DND-41 (cell line): ENCODE measurements around the gene DCLK3.

ENCODE experiments used
- ATAC-seq: fragments of 200-7000 bp; cut with Tn5 transposase; 3 replicates; pipeline ENCODE4 v1.9.1; 2021; ENCODE audit warnings: low read depth; ENCODE audit not compliant: insufficient read depth
- DNase-seq: peaks from one replicate; pipeline ENCODE4 v3.0.0-alpha.2; 2020
- H2AFZ ChIP-seq: 2 replicates; pipeline ENCODE4 v1.6.0; 2012; ENCODE audit warnings: low read depth, low read length
- H3K27ac ChIP-seq: 2 replicates; pipeline ENCODE4 v1.5.1; 2012; ENCODE audit warnings: low read length, inconsistent platforms
- H3K27me3 ChIP-seq: fragments of 200-600 bp; sonication (generic); 2 replicates; pipeline ENCODE4 v1.6.0; 2012; ENCODE audit warnings: low read length, mild to moderate bottlenecking, inconsistent platforms; ENCODE audit not compliant: insufficient read depth, poor library complexity
- H3K36me3 ChIP-seq: 2 replicates; pipeline ENCODE4 v1.5.1; 2012; ENCODE audit warnings: low read length, inconsistent platforms; ENCODE audit not compliant: insufficient read depth
- H3K4me1 ChIP-seq: 2 replicates; pipeline ENCODE4 v1.5.1; 2012; ENCODE audit warnings: mild to moderate bottlenecking, low read length; ENCODE audit not compliant: insufficient read depth
- H3K4me2 ChIP-seq: 2 replicates; pipeline ENCODE4 v1.6.0; 2012; ENCODE audit warnings: mild to moderate bottlenecking, moderate library complexity, low read length, inconsistent platforms; ENCODE audit not compliant: insufficient read depth
- H3K4me3 ChIP-seq, 2 experiments: fragments of 200-600 bp in 1 of 2; shearing (Covaris generic) in 1 of 2; 2 replicates each; pipeline ENCODE4 v1.5.1; 2012 to 2016; ENCODE audit warnings: inconsistent platforms in 2 of 2, low read length in 2 of 2, mild to moderate bottlenecking in 2 of 2, low read depth in 1 of 2, moderate library complexity in 1 of 2
- H3K79me2 ChIP-seq: 2 replicates; pipeline ENCODE4 v1.6.0; 2012; ENCODE audit warnings: low read length, inconsistent platforms; ENCODE audit not compliant: insufficient read depth
- H3K9ac ChIP-seq: 2 replicates; pipeline ENCODE4 v1.6.0; 2012; ENCODE audit warnings: low read depth, mild to moderate bottlenecking, inconsistent platforms, low read length, moderate library complexity
- H3K9me3 ChIP-seq: 2 replicates; pipeline ENCODE4 v1.5.1; 2012; ENCODE audit warnings: low read length, moderate library complexity, mild to moderate bottlenecking, inconsistent platforms; ENCODE audit not compliant: insufficient read depth, severe bottlenecking
- H4K20me1 ChIP-seq: 2 replicates; pipeline ENCODE4 v1.6.0; 2012; ENCODE audit warnings: low read length; ENCODE audit not compliant: insufficient read depth
- CTCF ChIP-seq: IDR thresholded peaks from 2 replicates; pipeline ENCODE4 v1.5.1; 2012; ENCODE audit warnings: borderline replicate concordance, low read length, moderate library complexity, mild to moderate bottlenecking; ENCODE audit not compliant: poor library complexity, severe bottlenecking; ENCODE audit errors: extremely low read depth
- EZH2 ChIP-seq: IDR thresholded peaks from 3 replicates; pipeline ENCODE4 v1.6.1; 2012; ENCODE audit warnings: borderline replicate concordance, low read depth, mild to moderate bottlenecking, moderate library complexity, low read length, inconsistent platforms; ENCODE audit not compliant: severe bottlenecking

The DCLK3 gene

DNA sequence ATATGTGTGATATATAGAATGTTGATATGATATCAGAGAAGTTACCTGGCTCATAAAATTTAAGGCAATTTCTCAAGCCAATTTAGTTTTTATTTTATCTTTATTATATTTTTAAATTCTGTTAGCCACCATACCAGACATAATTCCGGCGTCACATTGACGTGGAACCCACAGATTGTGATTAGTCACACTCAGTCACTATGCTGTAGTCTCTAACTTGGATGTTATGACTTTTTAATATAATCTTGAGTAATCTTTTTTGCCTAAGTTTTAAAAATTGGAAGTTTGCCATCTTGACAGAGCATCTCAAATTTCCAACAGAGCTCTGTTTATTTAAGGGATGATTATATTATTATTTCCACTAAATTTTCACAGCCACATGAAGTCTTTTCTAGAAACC, 9.7 kb upstream of the DCLK3 start:
- Histone ChIP-seq H3K4me3 (no peak overlapping the region), H3K4me1 (no peaks in the 10 kb centered on the region), H3K9ac (no peak overlapping the region), H4K20me1 (no peaks in the 10 kb centered on the region), H3K9me3 (no peaks in the 10 kb centered on the region), H3K27me3 (no peaks in the 10 kb centered on the region), H3K27ac (no peak overlapping the region), H3K4me2 (no peak overlapping the region), H3K36me3 (no peaks in the 10 kb centered on the region), H3K79me2 (no peaks in the 10 kb centered on the region), H2AFZ (no peak overlapping the region)
- TF ChIP-seq EZH2 (no peak), CTCF (no peak)
- no peak for ATAC-seq
- no peak for DNase-seq

GRCh38 chr3:36771931-36772330, 7.6 kb upstream of the DCLK3 start:
- no peaks in the 10 kb centered on the region for H3K27me3 ChIP-seq
- H3K4me2 ChIP-seq, result no peak overlapping the region
- no peaks in the 10 kb centered on the region for H3K36me3 ChIP-seq
- no peak for ATAC-seq
- no peak for DNase-seq
- no peak overlapping the region for H3K27ac ChIP-seq
- no peaks in the 10 kb centered on the region for H3K9me3 ChIP-seq
- H2AFZ ChIP-seq, result no peak overlapping the region
- H4K20me1 ChIP-seq, result no peaks in the 10 kb centered on the region
- H3K9ac ChIP-seq, result no peak overlapping the region
- H3K4me1 ChIP-seq, result no peaks in the 10 kb centered on the region
- TF ChIP-seq EZH2 (no peak), CTCF (no peak)
- H3K79me2 ChIP-seq, result no peaks in the 10 kb centered on the region
- no peak overlapping the region for H3K4me3 ChIP-seq

- no peak for ATAC-seq
- H3K27me3 ChIP-seq, result no peaks in the 10 kb centered on the region
- no peaks in the 10 kb centered on the region for H4K20me1 ChIP-seq
- H3K4me3 ChIP-seq, result no peak overlapping the region
- no peaks in the 10 kb centered on the region for H3K79me2 ChIP-seq
- no peaks in the 10 kb centered on the region for H3K36me3 ChIP-seq
- no peak for DNase-seq
- H3K9ac ChIP-seq, result no peak overlapping the region
- H3K27ac ChIP-seq, result no peak overlapping the region
- no peak overlapping the region for H2AFZ ChIP-seq
- H3K9me3 ChIP-seq, result no peaks in the 10 kb centered on the region
- H3K4me1 ChIP-seq, result no peaks in the 10 kb centered on the region
- TF ChIP-seq EZH2, result no peak
- no peak for TF ChIP-seq CTCF
- no peak overlapping the region for H3K4me2 ChIP-seq
Measured at GRCh38 chr3:36769926-36770325, 5.6 kb upstream of the DCLK3 start.

DNA sequence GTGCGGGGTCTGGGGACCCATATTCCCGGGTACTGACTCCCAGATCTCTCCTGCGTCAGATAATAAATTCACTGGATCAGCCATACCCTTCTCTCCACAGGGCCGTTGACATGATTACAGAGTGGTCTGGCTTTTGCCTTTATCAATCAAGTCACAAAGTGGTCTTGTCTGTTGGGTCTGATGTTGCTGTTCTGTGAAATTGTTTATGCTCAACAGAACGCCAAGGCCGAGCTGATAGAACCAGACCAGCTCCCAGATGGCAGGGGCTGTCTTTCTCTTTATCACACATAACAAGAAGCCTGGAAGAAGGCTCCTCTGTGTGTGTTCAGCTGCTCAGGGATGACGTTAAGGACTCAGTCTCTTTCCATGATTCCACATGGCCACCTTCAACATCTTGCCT, 751 bp upstream of the DCLK3 start:
- Histone ChIP-seq H2AFZ (no peak overlapping the region), H3K79me2 (no peaks in the 10 kb centered on the region), H3K4me1 (no peaks in the 10 kb centered on the region), H3K9ac (no peak overlapping the region), H3K36me3 (no peaks in the 10 kb centered on the region), H3K4me3 (no peak overlapping the region), H3K27ac (no peak overlapping the region), H3K9me3 (no peaks in the 10 kb centered on the region), H3K4me2 (no peak overlapping the region), H4K20me1 (no peaks in the 10 kb centered on the region), H3K27me3 (peaks cover 5% of the 10 kb centered on the region)
- no peak for DNase-seq
- no peak for TF ChIP-seq CTCF
- no peak for TF ChIP-seq EZH2
- no peak for ATAC-seq
